K562 (cell line): ENCODE measurements around the gene OCIAD1. TPM values are rescaled to one million over a fixed set of nuclear protein-coding genes. Genes with fewer than 3 reads are reported as not detected.
A peak's percentile ranks its signal among the peaks of the same experiment; 100 is the strongest.

Experiments used
- ATAC-seq: fragments of 200-7000 bp; cut with Tn5 transposase; 3 replicates; pipeline ENCODE4 v1.9.1; 2020; ENCODE audit warnings: moderate library complexity
- BruUV-seq: library from RNA; stranded (reverse); fragments of 400-500 nt; replicated peaks from 2 replicates; lab custom pipeline; 2021; lab: Mats Ljungman, UMichigan
- CTCF ChIA-PET: fragments of 300-600 bp; formaldehyde crosslinking; extraction: SDS; loops from one replicate; lab custom pipeline; 2021; ENCODE audit warnings: low intra/inter-chr PET ratio; lab: Yijun Ruan, JAX
- POLR2A ChIA-PET: fragments of 300-600, 350-650 bp; sonication (Branson Sonifier 250); formaldehyde crosslinking; extraction: SDS; loops from one replicate; lab custom pipeline; 2021; ENCODE audit warnings: antibody characterized with exemption, inconsistent platforms; lab: Yijun Ruan, JAX
- DNase-seq, 4 experiments: peaks; one replicate each; pipeline versions ENCODE4 v3.0.0 to v3.0.0-alpha.2; 2011 to 2018; ENCODE audit warnings: low spot score in 3 of 4, mixed read lengths in 3 of 4; ENCODE audit errors: extremely low read depth in 1 of 4
- FAIRE-seq: peaks from 2 replicates; lab custom pipeline; 2011; peaks lifted over from hg19 to GRCh38; lab: Jason Lieb, UNC
- H2AFZ ChIP-seq: 2 replicates; pipeline ENCODE4 v1.6.0; 2011; ENCODE audit warnings: low read depth, low read length, control low read depth, inconsistent platforms
- H3K27ac ChIP-seq: fragments of 200-600 bp; 3 replicates; pipeline ENCODE4 v1.8.0; 2011; ENCODE audit warnings: low read depth, mild to moderate bottlenecking, control low read depth, inconsistent platforms, low read length, moderate library complexity, mixed read lengths; ENCODE audit errors: extremely low read depth
- H3K27me3 ChIP-seq, 2 experiments: fragments of 300-600 bp in 1 of 2; 2 replicates in 1 of 2; 3 replicates in 1 of 2; pipeline versions ENCODE4 v1.6.0 to v1.8.0; 2011; ENCODE audit warnings: inconsistent platforms in 2 of 2, low read length in 2 of 2, mild to moderate bottlenecking in 1 of 2, mixed read lengths in 1 of 2, moderate library complexity in 1 of 2; ENCODE audit not compliant: control insufficient read depth in 2 of 2, insufficient read depth in 2 of 2
- H3K36me3 ChIP-seq: fragments of 300-600 bp; 3 replicates; pipeline ENCODE4 v1.8.0; 2011; ENCODE audit warnings: mild to moderate bottlenecking, low read length, inconsistent platforms; ENCODE audit not compliant: control insufficient read depth, insufficient read depth
- H3K4me1 ChIP-seq, 2 experiments: fragments of 200-600 bp in 1 of 2; replicated peaks in 1 of 2; 2 replicates in 1 of 2; 3 replicates in 1 of 2; pipeline versions ENCODE4 v1.5.1 to v1.8.0; 2011; ENCODE audit warnings: inconsistent platforms in 2 of 2, low read length in 2 of 2, mild to moderate bottlenecking in 1 of 2, mixed read lengths in 1 of 2, moderate library complexity in 1 of 2; ENCODE audit not compliant: control insufficient read depth in 2 of 2, insufficient read depth in 2 of 2
- H3K4me2 ChIP-seq: 2 replicates; pipeline ENCODE4 v1.6.1; 2011; ENCODE audit warnings: low read length, control low read depth, inconsistent platforms, mixed read lengths; ENCODE audit not compliant: insufficient read depth
- H3K4me3 ChIP-seq: fragments of 200-600 bp; sonication (generic), shearing (Covaris generic); 2 replicates; pipeline ENCODE4 v1.5.1; 2016; ENCODE audit warnings: control low read depth, inconsistent platforms
- H3K79me2 ChIP-seq: fragments of 200-600 bp; 3 replicates; pipeline ENCODE4 v1.8.0; 2011; ENCODE audit warnings: low read length, inconsistent platforms; ENCODE audit not compliant: control insufficient read depth, insufficient read depth
- H3K9ac ChIP-seq, 2 experiments: 2 replicates each; pipeline versions ENCODE4 v1.6.0 to v1.6.1; 2011; ENCODE audit warnings: low read depth in 2 of 2, low read length in 2 of 2, control low read depth in 1 of 2, inconsistent platforms in 1 of 2, mild to moderate bottlenecking in 1 of 2, mixed read lengths in 1 of 2; ENCODE audit not compliant: insufficient read depth in 1 of 2
- H3K9me1 ChIP-seq: one replicate; pipeline ENCODE4 v1.6.0; 2011; ENCODE audit warnings: inconsistent platforms, mild to moderate bottlenecking, low read length, moderate library complexity; ENCODE audit not compliant: control insufficient read depth, insufficient read depth
- H3K9me3 ChIP-seq: replicated peaks from 2 replicates; pipeline ENCODE4 v1.5.1; 2011; ENCODE audit warnings: low read depth, low read length, inconsistent platforms; ENCODE audit not compliant: control insufficient read depth, insufficient read depth
- H4K20me1 ChIP-seq: replicated peaks from 2 replicates; pipeline ENCODE4 v1.6.1; 2011; ENCODE audit warnings: low read length, inconsistent platforms, mixed read lengths; ENCODE audit not compliant: control insufficient read depth, insufficient read depth
- BDP1 ChIP-seq: IDR thresholded peaks from 3 replicates; pipeline ENCODE4 v1.6.1; 2011; ENCODE audit not compliant: insufficient read length, insufficient read depth
- C11orf30 ChIP-seq: fragments of 450-650 bp; IDR thresholded peaks from 2 replicates; pipeline ENCODE4 v1.6.1; 2016; ENCODE audit warnings: low read depth, mild to moderate bottlenecking
- FOXK1 ChIP-seq: sonication (generic); formaldehyde crosslinking; IDR thresholded peaks from 2 replicates; pipeline ENCODE4 v1.8.0; 2022; ENCODE audit warnings: missing genetic modification reagents, mild to moderate bottlenecking, borderline replicate concordance
- HNRNPUL1 ChIP-seq: fragments of 200-400 bp; formaldehyde crosslinking; IDR thresholded peaks from 2 replicates; pipeline ENCODE4 v1.6.1; 2017; ENCODE audit warnings: low read length
- MAFF ChIP-seq: IDR thresholded peaks from 2 replicates; pipeline ENCODE4 v1.6.1; 2012; ENCODE audit warnings: low read length, improper control_type of control experiment
- MAFG ChIP-seq: fragments of 450-650 bp; conservative IDR thresholded peaks from 2 replicates; pipeline ENCODE4 v1.6.1; 2016; ENCODE audit warnings: missing genetic modification characterization, missing compliant biosample characterization
- MAFK ChIP-seq: IDR thresholded peaks from 2 replicates; pipeline ENCODE4 v1.6.1; 2011; ENCODE audit warnings: low read length, improper control_type of control experiment
- NBN ChIP-seq: fragments of 450-650 bp; IDR thresholded peaks from 2 replicates; pipeline ENCODE4 v1.6.1; 2016; ENCODE audit warnings: low read depth, mild to moderate bottlenecking
- SAP30 ChIP-seq: fragments of 200-600 bp; sonication (generic); IDR thresholded peaks from 2 replicates; pipeline ENCODE4 v1.6.1; 2012; ENCODE audit warnings: borderline replicate concordance, low read depth, mild to moderate bottlenecking, moderate library complexity, low read length, control low read depth, inconsistent platforms; ENCODE audit not compliant: insufficient read depth, poor library complexity, severe bottlenecking
- ZNF316 ChIP-seq: fragments of 450-650 bp; IDR thresholded peaks from 2 replicates; pipeline ENCODE4 v1.6.1; 2016
- WGBS: fragments of 100-300 bp; shearing (Covaris generic); methylation state at CpG from one replicate; pipeline ENCODE4 v1.1.6; 2016; ENCODE audit warnings: low coverage, mixed read lengths; ENCODE audit not compliant: insufficient coverage; ENCODE audit errors: missing lambda C conversion rate; 5-methylcytosine and 5-hydroxymethylcytosine counted together
- in situ Hi-C: fragments of 300-500 bp; cut with MboI; formaldehyde crosslinking; loops from 4 replicates; pipeline ENCODE4 v1.15.0; 2018; ENCODE audit warnings: inconsistent platforms, mixed read lengths
- intact Hi-C: fragments of 100-400 bp; cut with micrococcal nuclease; formaldehyde crosslinking; loops from 2 replicates; pipeline ENCODE4 v1.14.2; 2022
- polyA plus RNA-seq, 8 experiments: library from polyadenylated mRNA; depleted of rRNA in 4 of 8; stranded (reverse) in 5 of 8; unstranded in 3 of 8; fragments of >200 nt; fragmentation: Nextera tagmentation in 2 of 8; fragmentation: Illumina TruSeq in 1 of 8; extraction: Ambion mirVana in 2 of 8; extraction: Trizol in 1 of 8; gene quantifications; 2 replicates each; pipeline versions ENCODE4 v1.2.1 to v1.2.3, GENCODE V29; 2011 to 2014; ENCODE audit warnings: inconsistent platforms in 1 of 8, missing spikeins in 1 of 8
- total RNA-seq, 7 experiments: library from RNA; depleted of rRNA in 6 of 7; stranded (reverse); fragments of >200 nt in 6 of 7; fragmentation: Illumina TruSeq in 2 of 7; extraction: Trizol in 2 of 7; gene quantifications; 2 replicates each; pipeline versions ENCODE4 v1.2.1 to v1.2.3, GENCODE V29; 2011 to 2021; ENCODE audit warnings: low replicate concordance in 1 of 7
- TF ChIP-seq, protein P1 (sequence below), 2 experiments: fragments of 450-650 bp; formaldehyde crosslinking in 1 of 2; IDR thresholded peaks; 2 replicates each; pipeline versions ENCODE4 v1.4.0 to v1.6.1; 2014 to 2020; ENCODE audit warnings: mild to moderate bottlenecking in 2 of 2, borderline replicate concordance in 1 of 2, low read depth in 1 of 2
- TF ChIP-seq, protein P2 (sequence below): fragments of 450-650 bp; formaldehyde crosslinking; IDR thresholded peaks from 2 replicates; pipeline ENCODE4 v1.4.0; 2020; ENCODE audit warnings: mild to moderate bottlenecking, moderate library complexity

Gene OCIAD1
- total and polyA plus RNA-seq, 9 of the 15 experiments (the other 6 are each of a cell fraction or from before 2014, with no cell fraction given) = 99.0 to 358 (median 196) TPM

DNA sequence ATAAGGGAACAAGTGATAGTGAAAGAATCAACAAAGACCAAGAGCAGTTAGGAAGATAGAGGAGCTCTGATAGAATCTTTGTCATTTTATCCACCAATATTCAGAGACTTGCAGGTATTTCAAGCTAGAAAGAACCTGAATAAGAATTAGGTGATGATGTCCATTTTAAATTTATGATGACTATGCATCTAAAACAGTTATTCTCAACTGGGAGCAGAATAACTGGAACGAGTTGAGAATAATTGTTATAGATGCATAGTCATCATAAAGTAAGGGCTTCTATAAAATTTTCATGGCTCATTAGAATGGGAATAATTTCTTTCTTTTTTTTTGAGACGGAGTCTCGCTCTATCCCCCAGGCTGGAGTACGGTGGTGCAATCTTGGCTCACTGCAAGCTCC lies 5.8 kb downstream of the OCIAD1 start:
- ATAC-seq = no peak

More for the DNA sequence above, 5.8 kb downstream of the OCIAD1 start:
- FAIRE-seq (no peak), DNase-seq (no peak)
- TF ChIP-seq, protein P1, sequence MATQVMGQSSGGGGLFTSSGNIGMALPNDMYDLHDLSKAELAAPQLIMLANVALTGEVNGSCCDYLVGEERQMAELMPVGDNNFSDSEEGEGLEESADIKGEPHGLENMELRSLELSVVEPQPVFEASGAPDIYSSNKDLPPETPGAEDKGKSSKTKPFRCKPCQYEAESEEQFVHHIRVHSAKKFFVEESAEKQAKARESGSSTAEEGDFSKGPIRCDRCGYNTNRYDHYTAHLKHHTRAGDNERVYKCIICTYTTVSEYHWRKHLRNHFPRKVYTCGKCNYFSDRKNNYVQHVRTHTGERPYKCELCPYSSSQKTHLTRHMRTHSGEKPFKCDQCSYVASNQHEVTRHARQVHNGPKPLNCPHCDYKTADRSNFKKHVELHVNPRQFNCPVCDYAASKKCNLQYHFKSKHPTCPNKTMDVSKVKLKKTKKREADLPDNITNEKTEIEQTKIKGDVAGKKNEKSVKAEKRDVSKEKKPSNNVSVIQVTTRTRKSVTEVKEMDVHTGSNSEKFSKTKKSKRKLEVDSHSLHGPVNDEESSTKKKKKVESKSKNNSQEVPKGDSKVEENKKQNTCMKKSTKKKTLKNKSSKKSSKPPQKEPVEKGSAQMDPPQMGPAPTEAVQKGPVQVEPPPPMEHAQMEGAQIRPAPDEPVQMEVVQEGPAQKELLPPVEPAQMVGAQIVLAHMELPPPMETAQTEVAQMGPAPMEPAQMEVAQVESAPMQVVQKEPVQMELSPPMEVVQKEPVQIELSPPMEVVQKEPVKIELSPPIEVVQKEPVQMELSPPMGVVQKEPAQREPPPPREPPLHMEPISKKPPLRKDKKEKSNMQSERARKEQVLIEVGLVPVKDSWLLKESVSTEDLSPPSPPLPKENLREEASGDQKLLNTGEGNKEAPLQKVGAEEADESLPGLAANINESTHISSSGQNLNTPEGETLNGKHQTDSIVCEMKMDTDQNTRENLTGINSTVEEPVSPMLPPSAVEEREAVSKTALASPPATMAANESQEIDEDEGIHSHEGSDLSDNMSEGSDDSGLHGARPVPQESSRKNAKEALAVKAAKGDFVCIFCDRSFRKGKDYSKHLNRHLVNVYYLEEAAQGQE (IDR thresholded peaks at IDR 0.05; ENCODE audit: borderline replicate concordance) = no peak
- TF ChIP-seq, protein P1 (CRISPR knock-in tag; IDR thresholded peaks at IDR 0.05; ENCODE audit: low read depth) = no peak
- TF ChIP-seq, protein P2, sequence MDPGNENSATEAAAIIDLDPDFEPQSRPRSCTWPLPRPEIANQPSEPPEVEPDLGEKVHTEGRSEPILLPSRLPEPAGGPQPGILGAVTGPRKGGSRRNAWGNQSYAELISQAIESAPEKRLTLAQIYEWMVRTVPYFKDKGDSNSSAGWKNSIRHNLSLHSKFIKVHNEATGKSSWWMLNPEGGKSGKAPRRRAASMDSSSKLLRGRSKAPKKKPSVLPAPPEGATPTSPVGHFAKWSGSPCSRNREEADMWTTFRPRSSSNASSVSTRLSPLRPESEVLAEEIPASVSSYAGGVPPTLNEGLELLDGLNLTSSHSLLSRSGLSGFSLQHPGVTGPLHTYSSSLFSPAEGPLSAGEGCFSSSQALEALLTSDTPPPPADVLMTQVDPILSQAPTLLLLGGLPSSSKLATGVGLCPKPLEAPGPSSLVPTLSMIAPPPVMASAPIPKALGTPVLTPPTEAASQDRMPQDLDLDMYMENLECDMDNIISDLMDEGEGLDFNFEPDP = no peak
- TF ChIP-seq HNRNPUL1 (no peak), C11orf30 (peak; percentile 76), MAFF (peak; percentile 42; the same call in 1 of the 2 replicates), BDP1 (no peak), ZNF316 (peak; percentile 92), MAFG (tag) (peak; percentile 71), FOXK1 (CRISPR knock-in tag) (no peak), MAFK (0 out of 2 replicates have a peak, but pooled peaks have one; percentile 16), NBN (no peak), SAP30 (no peak)
- H3K9me3 ChIP-seq = no peaks in the 10 kb centered on the region
- no TSS peak for BruUV-seq
- POLR2A ChIA-PET = interaction anchor here (0.7 to 2.8 kb wide), 3 partner anchors 10 to 19 kb away, joined by 3 to 10 read pairs (median 3); no protein-coding TSS in a partner anchor
- no peaks in the 10 kb centered on the region for H4K20me1 ChIP-seq
- peaks cover 79% of the 10 kb centered on the region for H3K79me2 ChIP-seq
- no peak overlapping the region for H3K4me2 ChIP-seq
- no peaks in the 10 kb centered on the region for H3K4me1 ChIP-seq
- CTCF ChIA-PET = no interaction called here
- no peaks in the 10 kb centered on the region for H3K27me3 ChIP-seq
- H3K27ac ChIP-seq = no peak overlapping the region
- intact Hi-C loops (no loop called here), in situ Hi-C loops (no loop called here)
- no peaks in the 10 kb centered on the region for H3K9me1 ChIP-seq
- no peak overlapping the region for H3K9ac ChIP-seq
- H2AFZ ChIP-seq = no peak overlapping the region
- 94% methylated on average over 4 of the region's 4 CpGs for WGBS
- no peak overlapping the region for H3K4me3 ChIP-seq
- H3K36me3 ChIP-seq = peaks cover 88% of the 10 kb centered on the region
